AG09319 (cell line): ENCODE data around the gene RPL9.

Experiments used
- DNase-seq: peaks from one replicate; pipeline ENCODE4 v3.0.0-alpha.2; 2010; ENCODE audit warnings: low read depth; ENCODE audit errors: extremely low read depth
- CTCF ChIP-seq: IDR thresholded peaks from 2 replicates; pipeline ENCODE4 v1.5.1; 2011; ENCODE audit warnings: low read depth, mild to moderate bottlenecking, inconsistent platforms, low read length, moderate library complexity

Gene RPL9

DNA sequence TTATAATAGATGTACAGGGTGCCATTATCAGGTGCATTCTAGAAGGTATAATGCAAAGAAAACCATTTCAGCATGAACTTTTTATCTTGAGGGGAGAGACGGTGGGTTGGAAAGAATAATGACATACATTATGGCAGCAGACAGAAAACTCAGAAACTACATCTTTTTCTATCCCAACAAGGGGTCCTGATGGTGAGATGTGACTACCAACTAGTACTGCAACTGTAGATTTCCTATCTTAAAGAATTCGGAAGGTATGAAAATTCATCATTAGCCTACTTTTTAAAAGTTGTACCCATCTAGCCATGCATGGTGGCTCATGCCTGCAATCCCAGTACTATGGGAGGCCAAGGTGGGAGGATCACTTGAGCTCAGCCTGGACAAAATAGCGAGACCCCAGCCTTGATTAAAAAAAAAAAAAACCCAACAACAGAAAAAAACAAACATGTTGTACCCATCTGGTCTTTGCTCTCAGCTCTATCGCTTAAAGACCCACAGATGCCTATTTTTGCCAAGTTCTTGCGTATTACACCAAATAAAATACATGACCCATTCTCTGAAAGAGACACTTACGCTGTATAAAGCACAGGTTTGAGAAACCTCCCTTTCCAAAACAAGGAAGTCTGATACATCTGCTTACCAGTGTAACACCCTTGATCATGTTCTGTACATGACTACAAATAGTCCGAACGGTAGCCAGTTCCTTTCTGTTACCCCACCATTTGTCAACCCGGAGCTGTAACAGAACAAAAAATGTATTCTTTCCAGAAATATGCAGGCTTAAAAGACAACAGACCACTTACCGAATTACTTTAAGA is 1.6 kb downstream of the RPL9 start:
- no peak for TF ChIP-seq CTCF
- no peak for DNase-seq

DNA sequence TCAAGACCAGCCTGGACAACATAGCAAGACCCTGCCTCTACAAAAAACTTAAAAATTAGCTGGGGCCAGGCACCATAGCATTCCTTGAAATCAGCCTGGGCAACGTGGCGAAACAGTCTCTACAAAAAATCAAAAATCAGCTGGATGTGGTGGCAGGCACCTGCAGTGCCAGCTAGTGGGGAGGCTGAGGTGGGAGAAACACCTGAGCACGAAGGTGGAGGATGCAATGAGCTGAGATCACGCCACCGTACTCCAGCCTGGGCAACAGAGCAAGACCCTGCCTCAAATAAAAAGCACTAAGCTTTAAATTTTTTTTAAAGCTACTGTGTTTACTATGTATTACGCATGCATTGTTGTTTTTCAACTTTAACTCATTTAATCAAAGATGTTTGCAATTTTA is 3.2 kb downstream of the RPL9 start:
- no peak for DNase-seq
- no peak for TF ChIP-seq CTCF

GRCh38 chr4:39453738-39454137 is 5.0 kb downstream of the RPL9 start:
- no peak for DNase-seq

GRCh38 chr4:39452860-39453587 is 5.7 kb downstream of the RPL9 start:
- no peak for DNase-seq

More at GRCh38 chr4:39453738-39454137, 5.0 kb downstream of the RPL9 start:
- TF ChIP-seq CTCF: no peak

GRCh38 chr4:39452153-39452859 is 6.4 kb downstream of the RPL9 start:
- no peak for TF ChIP-seq CTCF
- no peak for DNase-seq

More at GRCh38 chr4:39452860-39453587, 5.7 kb downstream of the RPL9 start:
- TF ChIP-seq CTCF: no peak

DNA sequence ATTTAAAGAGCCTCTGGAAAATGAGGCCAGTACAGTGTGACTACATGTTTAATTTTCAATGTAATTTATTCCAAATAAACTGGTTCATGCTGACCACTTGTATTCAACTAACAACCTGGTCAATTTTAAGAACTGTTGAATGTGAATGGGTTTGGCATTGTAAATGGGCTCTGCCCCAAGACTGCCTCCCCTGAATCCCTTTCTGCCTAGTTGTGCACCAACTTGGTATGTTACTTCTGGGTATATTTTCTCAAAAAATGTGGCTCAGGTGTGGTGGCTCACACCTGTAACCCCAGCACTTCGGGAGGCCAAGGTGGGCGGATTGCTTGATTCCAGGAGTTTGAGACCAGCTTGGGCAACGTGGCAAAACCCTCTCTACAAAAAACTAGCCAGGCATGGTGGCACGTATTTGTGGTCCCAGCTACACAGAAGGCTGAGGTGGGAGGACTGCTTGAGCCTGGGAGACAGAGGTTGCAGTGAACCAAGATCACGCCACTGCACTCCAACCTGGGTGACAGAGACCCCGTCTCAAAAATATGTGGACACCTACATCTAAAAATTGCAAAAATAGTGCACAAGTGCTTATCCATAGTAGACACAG is 7.2 kb downstream of the RPL9 start:
- DNase-seq: no peak
- no peak for TF ChIP-seq CTCF
